ENCODE measurements around the gene KCTD11. TPM values are rescaled to one million over a fixed set of nuclear protein-coding genes. Genes with fewer than 3 reads are reported as not detected.

The KCTD11 gene
- total and polyA plus RNA-seq, 2 of the 13 experiments (the other 11 are each of a cell fraction or from before 2014, with no cell fraction given): 1.6 to 2.6 TPM

GRCh38 chr17:7329374-7329996 lies 22.5 kb upstream of the KCTD11 start:
- POLR2A ChIA-PET: interaction anchor here (0.6 to 2.7 kb wide), 35 partner anchors 9 to 727 kb away, joined by 3 to 47 read pairs (median 4); partner anchors contain the start of genes ACADVL, ASGR1, ASGR2 and CHRNB1
- Histone ChIP-seq H3K4me1 (ENCODE audit: insufficient read depth, low read length) (peaks cover 26% of the 10 kb centered on the region), H3K27me3 (ENCODE audit: control insufficient read depth in 1 of 2, insufficient read depth in 2 of 2, low read length in 2 of 2) (peaks cover 0 to 4% of the 10 kb centered on the region in 2 experiments; a peak in 2 of 5 replicates), H3K27ac (ENCODE audit: extremely low read length, insufficient read depth, low read length) (peak overlapping the region; percentile 63), H3K4me2 (ENCODE audit: low read depth, low read length) (peak overlapping the region; percentile 84), H3K79me2 (ENCODE audit: insufficient read depth, low read length) (peaks cover 12% of the 10 kb centered on the region), H4K20me1 (ENCODE audit: insufficient read depth, low read length) (no peaks in the 10 kb centered on the region), H3K9ac (ENCODE audit: insufficient read depth, low read depth, low read length) (peak overlapping the region; percentile 83), H3K4me3 (replicated peaks in 1 of 3; ENCODE audit: insufficient read depth in 1 of 3, low read depth in 2 of 3, low read length in 3 of 3) (peak overlapping the region; percentile 90 to 97 (median 91)), H3K9me3 (ENCODE audit: low read length) (no peaks in the 10 kb centered on the region), H2AFZ (ENCODE audit: low read length) (peak overlapping the region; percentile 68), H3K36me3 (replicated peaks in 1 of 2; ENCODE audit: control insufficient read depth in 1 of 2, insufficient read depth in 2 of 2, low read length in 2 of 2) (peaks cover 2 to 18% of the 10 kb centered on the region in 2 experiments; a peak in 3 of 5 replicates)
- intact Hi-C loops (cut with micrococcal nuclease; ENCODE audit: unreplicated experiment): loop anchor here (1.0 to 2.0 kb wide), 2 partner anchors 21 to 116 kb away; partner anchors contain the start of gene CHRNB1
- DNase-seq (ENCODE audit: low spot score) (peak; percentile 97), FAIRE-seq (peak; percentile 98), ATAC-seq (peak; percentile 81)
- in situ Hi-C loops (cut with HindIII; ENCODE audit: extremely low pct_ligation_motif_present, low pct_unique_long_range_greater_than_20kb): no loop called here
- BruUV-seq (replicated peaks): no TSS peak
- CTCF ChIA-PET (ENCODE audit: low intra/inter-chr PET ratio, low total read pairs): no interaction called here
- 0% methylated on average over 20 of the region's 43 CpGs for WGBS (ENCODE audit: low lambda C conversion rate)
- TF ChIP-seq CTCF (CRISPR knock-in tag; IDR thresholded peaks at IDR 0.05) (0 out of 2 replicates have a peak, but pooled peaks have one; percentile 35), AHDC1 (CRISPR knock-in tag; IDR thresholded peaks at IDR 0.05; ENCODE audit: borderline replicate concordance) (no peak), SETDB1 (CRISPR knock-in tag; IDR thresholded peaks at IDR 0.05; ENCODE audit: borderline replicate concordance) (no peak), ZNF577 (CRISPR knock-in tag; IDR thresholded peaks at IDR 0.05; ENCODE audit: borderline replicate concordance, low read depth) (no peak), SRSF1 (optimal IDR thresholded peaks at IDR 0.05; ENCODE audit: low read depth, low read length) (no peak), ZSCAN12 (CRISPR knock-in tag; IDR thresholded peaks at IDR 0.05) (no peak), RCOR2 (CRISPR knock-in tag; IDR thresholded peaks at IDR 0.05) (no peak), ZNF34 (CRISPR knock-in tag; IDR thresholded peaks at IDR 0.05; ENCODE audit: borderline replicate concordance) (no peak), NR2F6 (IDR thresholded peaks at IDR 0.05) (no peak), NR2F6 (CRISPR knock-in tag; IDR thresholded peaks at IDR 0.05) (no peak; the same call in 1 of the 2 replicates), SKIL (CRISPR knock-in tag; IDR thresholded peaks at IDR 0.05; ENCODE audit: borderline replicate concordance) (no peak), ZNF747 (CRISPR knock-in tag; IDR thresholded peaks at IDR 0.05; ENCODE audit: borderline replicate concordance) (peak; percentile 74; the same call in 1 of the 2 replicates)
